PC-3 (cell line): ENCODE results near the gene PAX2. TPM values are rescaled to one million over a fixed set of nuclear protein-coding genes. Genes with fewer than 3 reads are reported as not detected.

Source experiments
- ATAC-seq: fragments of 200-7000 bp; cut with Tn5 transposase; 2 replicates; pipeline ENCODE4 v1.9.1; 2020; ENCODE audit warnings: mild to moderate bottlenecking, moderate library complexity
- BruUV-seq: library from RNA; stranded (reverse); fragments of 400-500 nt; replicated peaks from 2 replicates; lab custom pipeline; 2021; lab: Mats Ljungman, UMichigan
- CTCF ChIA-PET: fragments of 300-600 bp; sonication (Branson Sonifier 250); formaldehyde crosslinking; loops from one replicate; lab custom pipeline; 2022; ENCODE audit warnings: antibody characterized with exemption; lab: Charles Lee
- POLR2A ChIA-PET: fragments of 300-600 bp; sonication (Branson Sonifier 250); formaldehyde crosslinking; loops from one replicate; lab custom pipeline; 2022; ENCODE audit warnings: antibody characterized with exemption; ENCODE audit not compliant: unreplicated experiment; lab: Charles Lee
- DNase-seq: peaks from one replicate; pipeline ENCODE4 v3.0.0-alpha.2; 2015
- H2AFZ ChIP-seq: fragments of 300-600 bp; sonication (generic); 2 replicates; pipeline ENCODE4 v1.6.0; 2016; ENCODE audit warnings: antibody characterized with exemption, low read length
- H3F3A ChIP-seq: fragments of 300-600 bp; sonication (generic); one replicate; pipeline ENCODE4 v1.6.0; 2017; ENCODE audit warnings: antibody characterized with exemption, low read length, control low read depth, mild to moderate bottlenecking; ENCODE audit not compliant: unreplicated experiment
- H3K27ac ChIP-seq: fragments of 300-600 bp; sonication (generic); 2 replicates; pipeline ENCODE4 v1.5.1; 2016; ENCODE audit warnings: mild to moderate bottlenecking, low read length
- H3K27me3 ChIP-seq: fragments of 300-600 bp; sonication (generic); 2 replicates; pipeline ENCODE4 v1.6.1; 2016; ENCODE audit warnings: low read length, mixed read lengths
- H3K36me3 ChIP-seq: fragments of 300-600 bp; sonication (generic); 2 replicates; pipeline ENCODE4 v1.6.1; 2016; ENCODE audit warnings: low read depth, mixed run types, low read length, mixed read lengths
- H3K4me1 ChIP-seq: fragments of 300-600 bp; sonication (generic); 2 replicates; pipeline ENCODE4 v1.5.1; 2016; ENCODE audit warnings: low read length; ENCODE audit not compliant: insufficient read depth
- H3K4me2 ChIP-seq: fragments of 300-600 bp; sonication (generic); 2 replicates; pipeline ENCODE4 v1.6.0; 2016; ENCODE audit warnings: low read length
- H3K4me3 ChIP-seq: fragments of 300-600 bp; sonication (generic); 2 replicates; pipeline ENCODE4 v1.5.1; 2016; ENCODE audit warnings: mild to moderate bottlenecking, low read length, mixed read lengths
- H3K79me2 ChIP-seq: fragments of 300-600 bp; sonication (generic); 2 replicates; pipeline ENCODE4 v1.6.1; 2017; ENCODE audit warnings: low read length, mixed read lengths
- H3K9ac ChIP-seq: fragments of 300-600 bp; sonication (generic); 2 replicates; pipeline ENCODE4 v1.6.0; 2016; ENCODE audit warnings: mild to moderate bottlenecking, low read length
- H3K9me2 ChIP-seq: fragments of 300-600 bp; sonication (generic); replicated peaks from 2 replicates; pipeline ENCODE4 v1.6.1; 2016; ENCODE audit warnings: mixed run types, low read length, mixed read lengths
- H3K9me3 ChIP-seq: fragments of 300-600 bp; sonication (generic); 2 replicates; pipeline ENCODE4 v1.6.1; 2016; ENCODE audit warnings: low read length, mixed read lengths
- H4K20me1 ChIP-seq: fragments of 300-600 bp; sonication (generic); 2 replicates; pipeline ENCODE4 v1.6.1; 2016; ENCODE audit warnings: low read length, mixed read lengths
- CTCF ChIP-seq: fragments of 300-600 bp; sonication (generic); conservative IDR thresholded peaks from 2 replicates; pipeline ENCODE4 v1.5.1; 2017; ENCODE audit warnings: antibody characterized with exemption, low read depth, mild to moderate bottlenecking, low read length
- EZH2 ChIP-seq: fragments of 300-600 bp; sonication (generic); IDR thresholded peaks from one replicate; pipeline ENCODE4 v1.6.1; 2017; ENCODE audit warnings: antibody characterized with exemption, mild to moderate bottlenecking, low read length; ENCODE audit not compliant: unreplicated experiment
- EZH2phosphoT487 ChIP-seq: fragments of 300-600 bp; sonication (generic); IDR thresholded peaks from 2 replicates; pipeline ENCODE4 v1.6.1; 2018; ENCODE audit warnings: mild to moderate bottlenecking, antibody characterized with exemption, low read length, borderline replicate concordance
- intact Hi-C: fragments of 100-400 bp; cut with micrococcal nuclease; formaldehyde crosslinking; loops from 2 replicates; pipeline ENCODE4 v1.9.0; 2023
- total RNA-seq: library from RNA; depleted of rRNA; stranded (reverse); fragments of >200 nt; gene quantifications from 2 replicates; pipeline ENCODE4 v1.2.3, GENCODE V29; 2014

PAX2 gene
- total RNA-seq, 1 experiment from 2014 or later = not detected

GRCh38 chr10:100728928-100729861 is 16.2 kb upstream of the PAX2 start:
- peak; percentile 86 for ATAC-seq
- H3K4me2 ChIP-seq = peak overlapping the region; percentile 69
- no peaks in the 10 kb centered on the region for H3K9me2 ChIP-seq
- no peak overlapping the region for H3K27ac ChIP-seq
- peak overlapping the region; percentile 55 for H2AFZ ChIP-seq
- ChIA-PET POLR2A (no interaction called here), CTCF (interaction anchor here (0.7 kb wide), 1 partner anchor 14 kb away, joined by 3 read pairs; no protein-coding TSS in a partner anchor)
- H4K20me1 ChIP-seq = no peaks in the 10 kb centered on the region
- TF ChIP-seq EZH2 = no peak
- peak; percentile 53; the same call in 1 of the 2 replicates for TF ChIP-seq CTCF
- H3K9me3 ChIP-seq = no peaks in the 10 kb centered on the region
- H3F3A ChIP-seq = no peaks in the 10 kb centered on the region
- intact Hi-C loops = no loop called here
- no TSS peak for BruUV-seq
- H3K36me3 ChIP-seq = no peaks in the 10 kb centered on the region
- peak; percentile 48 for DNase-seq
- H3K27me3 ChIP-seq = peaks cover 31% of the 10 kb centered on the region
- H3K4me3 ChIP-seq = peak overlapping the region; percentile 58; the same call in 1 of the 2 replicates
- H3K9ac ChIP-seq = no peak overlapping the region
- no peaks in the 10 kb centered on the region for H3K4me1 ChIP-seq
- no peaks in the 10 kb centered on the region for H3K79me2 ChIP-seq

- peak overlapping the region; percentile 69 for H3K4me2 ChIP-seq
- H3F3A ChIP-seq = no peaks in the 10 kb centered on the region
- no peak overlapping the region for H2AFZ ChIP-seq
- H3K4me3 ChIP-seq = peak overlapping the region; percentile 58; the same call in 1 of the 2 replicates
- BruUV-seq = no TSS peak
- H3K9ac ChIP-seq = no peak overlapping the region
- CTCF ChIA-PET = no interaction called here
- intact Hi-C loops = no loop called here
- no peaks in the 10 kb centered on the region for H3K36me3 ChIP-seq
- H4K20me1 ChIP-seq = no peaks in the 10 kb centered on the region
- TF ChIP-seq EZH2phosphoT487 (no peak), EZH2 (no peak), CTCF (no peak)
- ATAC-seq (no peak), DNase-seq (no peak)
- H3K4me1 ChIP-seq = no peaks in the 10 kb centered on the region
- H3K9me2 ChIP-seq = no peaks in the 10 kb centered on the region
- POLR2A ChIA-PET = no interaction called here
- no peaks in the 10 kb centered on the region for H3K9me3 ChIP-seq
- peaks cover 24% of the 10 kb centered on the region for H3K27me3 ChIP-seq
- no peak overlapping the region for H3K27ac ChIP-seq
- no peaks in the 10 kb centered on the region for H3K79me2 ChIP-seq
Observed at GRCh38 chr10:100729862-100730724, 15.3 kb upstream of the PAX2 start.
